Ovary (tissue), 9 donors: ENCODE measurements around the gene SP6. TPM values are rescaled to one million over a fixed set of nuclear protein-coding genes. Genes with fewer than 3 reads are reported as not detected.

Source experiments
- DNase-seq, 5 donors: peaks; one replicate each; pipeline ENCODE4 v3.0.0-alpha.2; 2019 to 2020
- H3K27ac ChIP-seq, 2 donors: fragments of 200-600 bp; one replicate each; pipeline versions ENCODE4 v1.5.1 to v1.8.0; 2019 to 2022
- H3K27me3 ChIP-seq: fragments of 200-600 bp; one replicate; pipeline ENCODE4 v1.8.0; 2022
- H3K36me3 ChIP-seq: fragments of 200-600 bp; sonication (generic); one replicate; pipeline ENCODE4 v1.5.1; 2019
- H3K4me1 ChIP-seq: one replicate; pipeline ENCODE4 v1.8.1; 2013; ENCODE audit warnings: mild to moderate bottlenecking, moderate library complexity; ENCODE audit not compliant: insufficient read depth
- H3K4me3 ChIP-seq: fragments of 200-600 bp; sonication (generic); one replicate; pipeline ENCODE4 v1.5.1; 2017
- H3K9me3 ChIP-seq, 2 donors: fragments of 200-600 bp in 1 of 2; sonication (generic) in 1 of 2; one replicate each; pipeline versions ENCODE4 v1.5.1 to v1.8.1; 2013 to 2019; ENCODE audit warnings: mild to moderate bottlenecking in 1 of 2, moderate library complexity in 1 of 2
- CTCF ChIP-seq, 3 donors: fragments of 450-650 bp in 2 of 3; fragments of 200-600 bp in 1 of 3; IDR thresholded peaks; one replicate each; pipeline versions ENCODE4 v1.5.1 to v1.8.0; 2016 to 2022; ENCODE audit warnings: antibody characterized with exemption in 3 of 3, mild to moderate bottlenecking in 1 of 3
- EP300 ChIP-seq: sonication (generic); formaldehyde crosslinking; IDR thresholded peaks from one replicate; pipeline ENCODE4 v1.6.1; 2017; ENCODE audit warnings: antibody characterized with exemption
- POLR2A ChIP-seq: fragments of 450-650 bp; IDR thresholded peaks from one replicate; pipeline ENCODE4 v1.6.1; 2017; ENCODE audit warnings: antibody characterized with exemption, mild to moderate bottlenecking, moderate library complexity
- WGBS, 3 donors: extraction: QIAGEN DNeasy Blood & Tissue Kit in 1 of 3; methylation state at CpG; one replicate each; pipeline versions ENCODE4 v1.1.5 to v1.1.7; 2013 to 2017; 5-methylcytosine and 5-hydroxymethylcytosine counted together
- intact Hi-C, 4 donors: fragments of 100-400 bp; cut with DNase I; formaldehyde crosslinking; loops; one replicate each; pipeline versions ENCODE4 v1.11.0 to v1.15.1; 2022 to 2023
- polyA plus RNA-seq, 2 donors: library from polyadenylated mRNA; stranded (reverse); fragments of 200-250 nt in 1 of 2; fragments of 350-450 nt in 1 of 2; fragmentation: Illumina TruSeq in 1 of 2; extraction: RNeasy Lipid Tissue Mini Kit (QIAGEN cat#74804) in 1 of 2; gene quantifications; one replicate each; pipeline ENCODE4 v1.2.3, GENCODE V29; 2013 to 2014
- total RNA-seq, 7 donors: library from RNA; depleted of rRNA in 2 of 7; stranded (reverse); fragments of >200 nt in 2 of 7; fragmentation: NEBNext Ultra II Directional in 3 of 7; extraction: Animal tissue kit (Norgen Biotek cat#: 25700) in 3 of 7; gene quantifications; one replicate each; pipeline versions ENCODE4 v1.1.0 to v1.2.4, GENCODE V29; 2016 to 2023
- donor health status: DM: no; HTN: no; CAD: no; lungs with moderate emphysema.
- donor health status: DM: no; HTN: no; CAD: no.
- donor health status: Bipolar disorder and iron deficiency.
- donor health status: DM: yes; HTN: yes; CAD: no.
- donor health status: DM: no; HTN: no; CAD: no.
- donor health status: DM: yes; HTN: yes; CAD: no.

Gene SP6
- total and polyA plus RNA-seq, 9 donors, result 0.25 to 4.3 (median 1.1) TPM

GRCh38 chr17:47894498-47895346 is 43.8 kb upstream of the SP6 start:
- WGBS, 3 donors, result 22 to 30% (median 24%) methylated on average over 11 of the region's 11 CpGs
- peak overlapping the region; percentile 87 to 90 for H3K27ac ChIP-seq
- H3K9me3 ChIP-seq, result no peaks in the 10 kb centered on the region
- intact Hi-C loops, result loop anchor here in 1 of 4 donors (5.0 to 10.0 kb wide), 2 partner anchors 50 to 78 kb away; partner anchors contain the start of genes CDK5RAP3 and PNPO
- DNase-seq, result no peak
- peak overlapping the region; percentile 89 for H3K4me3 ChIP-seq
- no peaks in the 10 kb centered on the region for H3K36me3 ChIP-seq
- no peaks in the 10 kb centered on the region for H3K27me3 ChIP-seq
- peaks cover 3% of the 10 kb centered on the region for H3K4me1 ChIP-seq
- TF ChIP-seq POLR2A (no peak), EP300 (no peak), CTCF (IDR thresholded peaks at IDR 0.05) (no peak)

- Histone ChIP-seq H3K27me3 (no peaks in the 10 kb centered on the region), H3K27ac (no peak overlapping the region), H3K4me1 (no peaks in the 10 kb centered on the region), H3K4me3 (no peak overlapping the region), H3K36me3 (no peaks in the 10 kb centered on the region), H3K9me3 (no peaks in the 10 kb centered on the region)
- TF ChIP-seq POLR2A, result no peak
- TF ChIP-seq CTCF (IDR thresholded peaks at IDR 0.05), result no peak
- no peak for TF ChIP-seq EP300
- 84 to 88% (median 84%) methylated on average over 4 of the region's 4 CpGs for WGBS, 3 donors
- intact Hi-C loops, result loop anchor here in 3 of 4 donors (2.0 to 10.0 kb wide), 3 partner anchors 45 to 53 kb away; partner anchors contain the start of genes PNPO (in 1 of the 3) and SCRN2 (in 1 of the 3)
- no peak for DNase-seq
These were observed 40.7 kb upstream of the SP6 start for GRCh38 chr17:47891545-47892088.

- Histone ChIP-seq H3K4me1 (no peaks in the 10 kb centered on the region), H3K4me3 (no peak overlapping the region), H3K27ac (no peak overlapping the region), H3K27me3 (no peaks in the 10 kb centered on the region), H3K9me3 (no peaks in the 10 kb centered on the region), H3K36me3 (no peaks in the 10 kb centered on the region)
- 32 to 38% (median 35%) methylated on average over 11 of the region's 11 CpGs for WGBS, 3 donors
- TF ChIP-seq CTCF (IDR thresholded peaks at IDR 0.05) (peak; percentile 86 to 94 (median 89)), EP300 (no peak), POLR2A (no peak)
- peak; percentile 84 to 92 (median 90) for DNase-seq
- intact Hi-C loops, result loop anchor here (1.0 to 10.0 kb wide), 4 partner anchors 43 to 55 kb away; partner anchors contain the start of genes PNPO (in 1 of the 4) and SCRN2 (in 1 of the 4)
These were observed 39.0 kb upstream of the SP6 start for GRCh38 chr17:47889734-47890529.

GRCh38 chr17:47888293-47888692 is 37.3 kb upstream of the SP6 start:
- 74 to 81% (median 77%) methylated on average over 6 of the region's 6 CpGs for WGBS, 3 donors
- intact Hi-C loops, result no loop called here
- TF ChIP-seq CTCF (IDR thresholded peaks at IDR 0.05) (no peak), POLR2A (no peak), EP300 (no peak)
- Histone ChIP-seq H3K9me3 (no peaks in the 10 kb centered on the region), H3K27ac (no peak overlapping the region), H3K27me3 (no peaks in the 10 kb centered on the region), H3K4me3 (no peak overlapping the region), H3K36me3 (no peaks in the 10 kb centered on the region), H3K4me1 (no peaks in the 10 kb centered on the region)
- no peak for DNase-seq
